ENCODE results near the gene EIF4A3.
"Not testable (repeated sequence)": the region's sequence is repeated elsewhere in the genome, so short reads cannot be mapped to it uniquely, and the experiment has no call there.

EIF4A3 gene

DNA sequence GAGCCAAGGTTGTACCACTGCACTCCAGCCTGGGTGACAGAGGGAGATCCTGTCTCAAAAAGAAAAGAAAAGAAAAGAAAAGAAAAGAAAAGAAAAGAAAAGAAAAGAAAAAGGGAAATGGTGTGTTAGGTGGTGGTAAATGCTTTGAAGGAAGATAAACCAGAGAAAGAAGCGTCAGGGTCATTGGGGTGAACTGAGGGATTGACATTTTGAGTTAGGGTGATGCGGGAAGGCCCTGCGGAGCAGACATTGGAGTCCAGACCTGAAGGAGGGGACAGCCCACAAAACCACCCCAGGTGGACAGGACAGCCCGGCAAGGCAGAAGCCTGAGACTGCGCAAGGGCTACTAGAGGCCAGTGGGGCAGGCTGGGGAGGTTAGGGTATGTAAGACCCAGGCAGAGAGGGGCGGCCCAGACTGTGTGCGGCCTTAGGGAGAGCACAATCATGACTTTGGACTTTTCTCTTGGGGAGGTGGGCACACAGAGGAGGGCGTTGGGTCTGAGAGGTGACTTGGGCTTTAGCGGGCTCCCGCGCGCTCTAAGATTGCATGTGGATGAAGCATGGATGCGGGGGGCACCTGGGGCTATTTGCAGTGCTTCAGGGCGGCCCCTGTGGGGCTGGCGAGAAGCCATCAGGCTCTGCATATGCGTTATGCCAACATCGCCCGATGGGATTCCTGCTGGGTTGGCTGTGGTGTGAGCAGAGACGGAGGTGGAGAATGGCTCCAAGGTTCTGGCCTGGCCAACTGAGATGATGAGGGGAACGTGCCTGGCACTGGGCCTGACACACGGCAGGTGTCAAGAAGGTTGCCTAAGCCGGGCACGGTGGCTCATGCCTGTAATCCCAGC is 48.9 kb downstream of the EIF4A3 start:
- no peak for DNase-seq

DNA sequence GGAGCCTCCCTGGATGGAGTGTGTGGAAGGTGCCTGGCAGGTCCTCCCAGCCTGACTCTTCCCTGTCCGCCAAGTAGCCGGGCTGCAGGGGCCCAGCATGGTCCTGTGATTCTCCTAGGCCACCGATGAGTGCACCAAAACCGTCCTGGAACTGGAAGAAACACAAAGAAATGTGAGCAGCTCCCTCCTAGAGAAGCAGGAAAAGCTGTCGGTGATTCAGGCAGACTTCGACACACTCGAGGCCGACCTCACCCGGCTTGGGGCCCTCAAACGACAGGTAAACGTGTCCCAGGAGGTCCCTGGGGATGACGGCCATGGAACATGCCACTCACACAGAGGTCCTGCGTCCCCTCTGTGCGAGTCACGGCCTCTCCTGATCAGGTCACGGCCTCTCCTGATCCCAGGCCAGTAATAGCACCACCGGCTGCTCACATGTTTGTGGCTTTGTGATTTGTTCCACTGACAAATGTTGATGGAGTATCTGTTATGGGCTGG is 49.8 kb downstream of the EIF4A3 start:
- peak; percentile 56 for DNase-seq

DNA sequence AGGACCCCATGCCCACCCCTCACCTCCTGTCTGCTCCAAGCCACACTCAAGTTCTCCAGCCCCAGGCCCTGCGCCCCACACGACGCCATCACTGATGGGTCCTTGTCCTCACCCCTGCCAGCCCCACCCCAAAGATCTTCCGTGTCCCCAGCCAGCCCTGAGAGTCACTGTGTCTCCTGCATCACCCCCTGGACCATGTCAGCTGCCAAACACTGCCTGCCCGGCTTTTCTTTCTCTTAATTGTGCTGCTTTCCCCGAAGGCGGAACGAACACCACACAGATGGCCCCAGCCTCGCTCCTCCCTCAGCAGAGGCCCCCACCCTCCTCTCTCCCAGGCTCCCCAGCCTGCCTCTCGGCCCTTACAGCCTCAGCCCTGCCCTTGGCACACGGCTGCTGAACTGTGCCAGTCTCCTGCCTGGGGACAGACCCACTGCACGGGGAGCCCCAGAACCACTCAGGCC is 50.3 kb downstream of the EIF4A3 start:
- no peak for DNase-seq

GRCh38 chr17:80095844-80096475 is 51.0 kb downstream of the EIF4A3 start:
- DNase-seq: no peak

GRCh38 chr17:80095038-80095843 is 51.7 kb downstream of the EIF4A3 start:
- peak; percentile 60 for DNase-seq

DNA sequence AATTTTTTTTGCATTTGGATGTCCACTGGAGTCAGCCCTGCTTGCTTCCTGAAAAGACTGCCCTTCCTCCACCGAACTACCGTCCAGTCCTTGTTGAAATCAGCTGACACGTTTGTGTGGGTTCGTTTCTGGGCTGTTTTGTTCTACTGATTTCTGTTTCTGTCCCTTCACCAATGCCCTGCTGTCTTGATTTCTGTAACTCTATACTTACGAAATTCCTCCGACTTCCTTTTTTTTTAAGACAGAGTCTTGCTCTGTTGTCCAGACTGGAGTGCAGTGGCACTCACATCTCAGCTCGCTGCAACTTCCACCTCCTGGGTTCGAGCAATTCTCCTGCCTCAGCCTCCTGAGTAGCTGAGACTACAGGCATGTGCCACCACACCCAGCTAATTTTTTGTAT is 54.0 kb downstream of the EIF4A3 start:
- no peak for DNase-seq

- no peak for DNase-seq
Observed at GRCh38 chr17:80091376-80091775, 55.6 kb downstream of the EIF4A3 start.

- DNase-seq: not testable (repeated sequence)
Observed at GRCh38 chr17:80090164-80090563, 56.8 kb downstream of the EIF4A3 start.

- DNase-seq: peak; percentile 53
Observed at GRCh38 chr17:80089762-80090161, 57.2 kb downstream of the EIF4A3 start.

- peak; percentile 60 for DNase-seq
Observed at GRCh38 chr17:80087346-80088265, 59.3 kb downstream of the EIF4A3 start.

DNA sequence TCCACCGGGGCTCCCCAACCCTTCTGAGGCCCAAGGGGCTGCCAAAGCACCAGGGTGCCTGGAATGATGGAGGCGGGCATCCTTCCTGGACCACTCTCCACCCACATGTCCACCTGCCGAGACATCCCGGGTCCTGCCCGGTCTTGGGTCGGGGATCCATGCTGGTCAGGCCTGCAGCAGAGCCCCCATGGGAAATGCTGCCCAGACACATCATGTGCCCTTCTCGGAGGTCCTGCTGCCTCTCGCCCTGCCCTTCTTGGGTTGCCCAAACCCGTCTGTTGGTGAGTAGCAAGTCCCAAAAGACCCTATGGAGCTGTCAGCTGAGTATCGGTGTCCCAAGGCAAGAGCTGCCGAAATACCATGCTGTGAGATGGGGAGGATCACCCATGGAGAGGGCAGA is 60.3 kb downstream of the EIF4A3 start:
- no peak for DNase-seq

GRCh38 chr17:80086081-80086480 is 60.8 kb downstream of the EIF4A3 start:
- no peak for DNase-seq

DNA sequence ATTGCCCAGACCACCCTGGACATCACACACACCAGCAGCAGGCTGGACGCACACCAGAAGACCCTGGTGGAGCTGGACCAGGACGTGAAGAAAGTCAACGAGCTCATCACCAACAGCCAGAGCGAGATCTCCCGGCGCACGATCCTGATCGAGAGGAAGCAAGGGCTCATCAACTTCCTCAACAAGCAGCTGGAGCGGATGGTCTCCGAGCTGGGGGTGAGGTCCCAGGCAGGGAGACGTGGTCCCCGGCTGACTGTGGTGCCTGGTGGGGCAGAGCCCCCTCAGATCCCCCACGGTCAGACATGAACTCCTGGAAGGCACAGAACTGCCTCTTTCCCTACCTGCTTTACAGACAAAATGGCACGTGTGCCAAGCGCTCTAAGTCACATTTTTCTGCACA is 62.2 kb downstream of the EIF4A3 start:
- no peak for DNase-seq
